H1 (cell line): ENCODE results near the gene SMARCA4.

ENCODE experiments used
- BCL11A ChIP-seq, 2 experiments: IDR thresholded peaks; one replicate each; pipeline ENCODE4 v1.6.1; 2011; ENCODE audit warnings: low read depth in 2 of 2, low read length in 2 of 2, mild to moderate bottlenecking in 2 of 2
- CBX8 ChIP-seq: fragments of 300-800, 300-1000 bp; sonication (generic); IDR thresholded peaks from 2 replicates; pipeline ENCODE4 v1.7.1; 2016; ENCODE audit warnings: low read depth, low read length, borderline replicate concordance
- CEBPB ChIP-seq: IDR thresholded peaks from 2 replicates; pipeline ENCODE4 v1.6.1; 2012; ENCODE audit warnings: low read depth, low read length
- EGR1 ChIP-seq: IDR thresholded peaks from 2 replicates; pipeline ENCODE4 v1.6.1; 2011; ENCODE audit warnings: low read depth, low read length, borderline replicate concordance
- EZH2 ChIP-seq: fragments of 200-600 bp; sonication (generic); IDR thresholded peaks from 2 replicates; pipeline ENCODE4 v1.7.1; 2012; ENCODE audit warnings: low read depth, mild to moderate bottlenecking, moderate library complexity, low read length, inconsistent platforms; ENCODE audit not compliant: severe bottlenecking
- JUND ChIP-seq: IDR thresholded peaks from 2 replicates; pipeline ENCODE4 v1.6.1; 2011; ENCODE audit warnings: mild to moderate bottlenecking, improper control_type of control experiment, low read length
- NANOG ChIP-seq: IDR thresholded peaks from 2 replicates; pipeline ENCODE4 v1.6.1; 2011; ENCODE audit warnings: low read length, low read depth, mild to moderate bottlenecking, inconsistent platforms; ENCODE audit not compliant: insufficient read depth, poor library complexity, severe bottlenecking
- POLR2AphosphoS5 ChIP-seq: IDR thresholded peaks from 2 replicates; pipeline ENCODE4 v1.6.1; 2011; ENCODE audit warnings: low read depth, low read length
- RAD21 ChIP-seq, 2 experiments: IDR thresholded peaks in 1 of 2; conservative IDR thresholded peaks in 1 of 2; 2 replicates each; pipeline ENCODE4 v1.6.1; 2011; ENCODE audit warnings: low read depth in 2 of 2, low read length in 2 of 2, improper control_type of control experiment in 1 of 2, inconsistent platforms in 1 of 2, mild to moderate bottlenecking in 1 of 2, moderate library complexity in 1 of 2
- SRF ChIP-seq: IDR thresholded peaks from 2 replicates; pipeline ENCODE4 v1.6.1; 2011; ENCODE audit warnings: mild to moderate bottlenecking, low read depth, low read length, moderate library complexity
- SUZ12 ChIP-seq: fragments of 200-600 bp; sonication (generic); IDR thresholded peaks from 2 replicates; pipeline ENCODE4 v1.6.1; 2012; ENCODE audit warnings: mild to moderate bottlenecking, inconsistent platforms, low read length, moderate library complexity, mixed read lengths
- YY1 ChIP-seq: IDR thresholded peaks from 2 replicates; pipeline ENCODE4 v1.6.1; 2011; ENCODE audit warnings: low read depth, mild to moderate bottlenecking, low read length
- TF ChIP-seq, protein P1 (sequence below), 3 experiments: IDR thresholded peaks; 1 replicate in 2 of 3; 2 replicates in 1 of 3; pipeline versions ENCODE4 v1.5.1 to v1.6.1; 2011; ENCODE audit warnings: low read length in 3 of 3, mild to moderate bottlenecking in 3 of 3, inconsistent platforms in 2 of 3, low read depth in 1 of 3, moderate library complexity in 1 of 3; ENCODE audit not compliant: insufficient read depth in 1 of 3; ENCODE audit errors: control extremely low read depth in 1 of 3

DNA sequence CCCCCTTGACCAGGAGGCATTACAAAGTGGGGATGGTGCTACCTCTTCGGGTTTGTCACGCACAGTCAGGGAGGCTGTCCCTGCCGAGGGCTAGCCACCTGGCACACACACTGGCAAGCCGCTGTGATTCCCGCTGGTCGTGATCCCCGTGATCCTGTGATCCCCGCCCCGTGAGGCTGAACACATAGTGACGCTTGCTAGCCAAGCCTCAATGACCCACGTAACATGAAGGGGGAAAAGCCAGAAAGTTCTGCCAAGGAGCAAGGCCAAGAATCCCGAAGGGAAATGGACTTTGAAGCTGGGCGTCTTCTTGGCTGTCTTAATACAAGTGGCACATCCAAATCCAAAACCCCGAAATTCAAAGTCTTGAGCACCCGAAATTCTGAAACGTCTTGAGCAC is 142.1 kb downstream of the SMARCA4 start:
- TF ChIP-seq, protein P1, sequence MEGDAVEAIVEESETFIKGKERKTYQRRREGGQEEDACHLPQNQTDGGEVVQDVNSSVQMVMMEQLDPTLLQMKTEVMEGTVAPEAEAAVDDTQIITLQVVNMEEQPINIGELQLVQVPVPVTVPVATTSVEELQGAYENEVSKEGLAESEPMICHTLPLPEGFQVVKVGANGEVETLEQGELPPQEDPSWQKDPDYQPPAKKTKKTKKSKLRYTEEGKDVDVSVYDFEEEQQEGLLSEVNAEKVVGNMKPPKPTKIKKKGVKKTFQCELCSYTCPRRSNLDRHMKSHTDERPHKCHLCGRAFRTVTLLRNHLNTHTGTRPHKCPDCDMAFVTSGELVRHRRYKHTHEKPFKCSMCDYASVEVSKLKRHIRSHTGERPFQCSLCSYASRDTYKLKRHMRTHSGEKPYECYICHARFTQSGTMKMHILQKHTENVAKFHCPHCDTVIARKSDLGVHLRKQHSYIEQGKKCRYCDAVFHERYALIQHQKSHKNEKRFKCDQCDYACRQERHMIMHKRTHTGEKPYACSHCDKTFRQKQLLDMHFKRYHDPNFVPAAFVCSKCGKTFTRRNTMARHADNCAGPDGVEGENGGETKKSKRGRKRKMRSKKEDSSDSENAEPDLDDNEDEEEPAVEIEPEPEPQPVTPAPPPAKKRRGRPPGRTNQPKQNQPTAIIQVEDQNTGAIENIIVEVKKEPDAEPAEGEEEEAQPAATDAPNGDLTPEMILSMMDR (IDR thresholded peaks at IDR 0.05; ENCODE audit: control extremely low read depth in 1 of 3, insufficient read depth in 1 of 3, low read depth in 1 of 3, low read length in 3 of 3): no peak
- no peak; the same call in 1 of the 2 replicates for TF ChIP-seq POLR2AphosphoS5
- no peak for TF ChIP-seq NANOG
- no peak for TF ChIP-seq CBX8
- no peak for TF ChIP-seq SUZ12
- TF ChIP-seq EGR1: no peak
- TF ChIP-seq RAD21 (IDR thresholded peaks at IDR 0.05 in 1 of 2, conservative IDR thresholded peaks at IDR 0.05 in 1 of 2; ENCODE audit: low read depth in 2 of 2, low read length in 2 of 2): no peak
- no peak for TF ChIP-seq EZH2
- no peak for TF ChIP-seq CEBPB
- no peak for TF ChIP-seq BCL11A (IDR thresholded peaks at IDR 0.05; ENCODE audit: low read depth in 2 of 2, low read length in 2 of 2)
- no peak for TF ChIP-seq SRF
- TF ChIP-seq JUND: no peak
- TF ChIP-seq YY1: no peak
